Measurements from ENCODE around the gene PLA2G1B. TPM values are rescaled to one million over a fixed set of nuclear protein-coding genes. Genes with fewer than 3 reads are reported as not detected.

PLA2G1B gene
- total and polyA plus RNA-seq, 2 of the 13 experiments (the other 11 are each of a cell fraction or from before 2014, with no cell fraction given): 0.33 to 1.4 TPM

GRCh38 chr12:120370343-120371243 is 43.0 kb upstream of the PLA2G1B start (continued):
- TF ChIP-seq, protein P1, sequence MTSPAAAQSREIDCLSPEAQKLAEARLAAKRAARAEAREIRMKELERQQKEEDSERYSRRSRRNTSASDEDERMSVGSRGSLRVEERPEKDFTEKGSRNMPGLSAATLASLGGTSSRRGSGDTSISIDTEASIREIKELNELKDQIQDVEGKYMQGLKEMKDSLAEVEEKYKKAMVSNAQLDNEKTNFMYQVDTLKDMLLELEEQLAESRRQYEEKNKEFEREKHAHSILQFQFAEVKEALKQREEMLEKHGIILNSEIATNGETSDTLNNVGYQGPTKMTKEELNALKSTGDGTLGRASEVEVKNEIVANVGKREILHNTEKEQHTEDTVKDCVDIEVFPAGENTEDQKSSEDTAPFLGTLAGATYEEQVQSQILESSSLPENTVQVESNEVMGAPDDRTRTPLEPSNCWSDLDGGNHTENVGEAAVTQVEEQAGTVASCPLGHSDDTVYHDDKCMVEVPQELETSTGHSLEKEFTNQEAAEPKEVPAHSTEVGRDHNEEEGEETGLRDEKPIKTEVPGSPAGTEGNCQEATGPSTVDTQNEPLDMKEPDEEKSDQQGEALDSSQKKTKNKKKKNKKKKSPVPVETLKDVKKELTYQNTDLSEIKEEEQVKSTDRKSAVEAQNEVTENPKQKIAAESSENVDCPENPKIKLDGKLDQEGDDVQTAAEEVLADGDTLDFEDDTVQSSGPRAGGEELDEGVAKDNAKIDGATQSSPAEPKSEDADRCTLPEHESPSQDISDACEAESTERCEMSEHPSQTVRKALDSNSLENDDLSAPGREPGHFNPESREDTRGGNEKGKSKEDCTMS (CRISPR knock-in tag; conservative IDR thresholded peaks at IDR 0.05): no peak

DNA sequence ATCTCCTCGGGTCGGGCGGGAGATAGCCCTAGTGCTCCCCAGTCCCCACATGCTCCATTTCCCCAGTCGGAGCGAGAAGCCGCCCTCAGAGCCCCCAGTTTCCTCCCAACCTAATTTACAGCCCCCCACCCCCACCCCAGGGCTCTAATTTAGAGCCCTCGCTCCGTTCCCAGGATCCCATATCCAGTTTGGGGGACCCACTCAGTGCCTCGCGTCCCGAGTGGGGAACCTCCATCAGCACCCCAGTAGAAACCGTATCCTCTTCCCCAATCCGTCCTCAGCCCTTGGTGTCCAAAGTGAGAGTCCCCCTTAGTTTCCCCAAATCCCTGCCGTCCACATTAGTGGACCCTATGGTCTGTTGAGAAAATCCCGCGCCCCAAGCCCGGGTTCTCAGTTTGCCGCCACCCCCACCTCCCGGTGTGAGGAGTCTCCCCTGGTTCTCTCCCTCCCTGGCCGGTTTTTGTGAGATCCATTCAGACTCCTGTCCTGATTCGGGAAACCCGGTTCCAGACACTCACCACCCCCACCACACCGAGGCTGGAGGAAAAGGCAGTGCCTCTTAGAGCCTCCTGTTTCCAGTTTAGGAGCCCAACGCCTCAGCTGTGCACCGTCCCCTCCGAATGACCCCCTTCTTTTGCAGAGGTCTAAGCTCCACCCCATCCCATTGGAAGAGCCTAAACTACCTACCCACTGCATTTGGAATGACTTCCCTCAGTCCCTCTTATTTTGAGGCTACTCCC is 42.2 kb upstream of the PLA2G1B start:
- Histone ChIP-seq H3K36me3 (replicated peaks in 1 of 2; ENCODE audit: control insufficient read depth in 1 of 2, insufficient read depth in 2 of 2, low read length in 2 of 2) (no peaks in the 10 kb centered on the region), H3K9ac (ENCODE audit: insufficient read depth, low read depth, low read length) (no peak overlapping the region), H3K4me3 (replicated peaks in 1 of 3; ENCODE audit: insufficient read depth in 1 of 3, low read depth in 2 of 3, low read length in 3 of 3) (peak overlapping the region in 1 of 3 experiments; percentile 28; a peak in 2 of 6 replicates), H3K27ac (ENCODE audit: extremely low read length, insufficient read depth, low read length) (no peak overlapping the region), H3K27me3 (ENCODE audit: control insufficient read depth in 1 of 2, insufficient read depth in 2 of 2, low read length in 2 of 2) (peaks cover 9 to 45% of the 10 kb centered on the region in 2 experiments; a peak in 4 of 5 replicates), H3K79me2 (ENCODE audit: insufficient read depth, low read length) (no peaks in the 10 kb centered on the region), H3K4me2 (ENCODE audit: low read depth, low read length) (peak overlapping the region; percentile 53), H2AFZ (ENCODE audit: low read length) (no peak overlapping the region), H3K9me3 (ENCODE audit: low read length) (no peaks in the 10 kb centered on the region), H3K4me1 (ENCODE audit: insufficient read depth, low read length) (peaks cover 52% of the 10 kb centered on the region), H4K20me1 (ENCODE audit: insufficient read depth, low read length) (no peaks in the 10 kb centered on the region)
- BruUV-seq (replicated peaks): no TSS peak
- DNase-seq (ENCODE audit: low spot score) (no peak), FAIRE-seq (no peak), ATAC-seq (no peak)
- intact Hi-C loops (cut with micrococcal nuclease; ENCODE audit: unreplicated experiment): loop anchor here (5.0 kb wide), 1 partner anchor 42 kb away; the partner anchor contains the start of gene PLA2G1B
- 43% methylated on average over 26 of the region's 26 CpGs for WGBS (ENCODE audit: low lambda C conversion rate)
- ChIA-PET POLR2A (no interaction called here), CTCF (ENCODE audit: low intra/inter-chr PET ratio, low total read pairs) (no interaction called here)
- TF ChIP-seq ZFX (CRISPR knock-in tag; IDR thresholded peaks at IDR 0.05; ENCODE audit: low read depth) (no peak), EZH2 (conservative IDR thresholded peaks at IDR 0.05; ENCODE audit: low read depth, low read length) (peak; percentile 71; the same call in 1 of the 2 replicates), ZNF704 (CRISPR knock-in tag; IDR thresholded peaks at IDR 0.05; ENCODE audit: borderline replicate concordance) (no peak), ZNF20 (CRISPR knock-in tag; IDR thresholded peaks at IDR 0.05) (no peak)
- in situ Hi-C loops (cut with HindIII; ENCODE audit: extremely low pct_ligation_motif_present, low pct_unique_long_range_greater_than_20kb): no loop called here
